ENCODE data around the gene FAM53C. TPM values are rescaled to one million over a fixed set of nuclear protein-coding genes. Genes with fewer than 3 reads are reported as not detected.

Gene FAM53C
- total RNA-seq, 2 experiments from 2014 or later, result 32.7 to 34.3 TPM

DNA sequence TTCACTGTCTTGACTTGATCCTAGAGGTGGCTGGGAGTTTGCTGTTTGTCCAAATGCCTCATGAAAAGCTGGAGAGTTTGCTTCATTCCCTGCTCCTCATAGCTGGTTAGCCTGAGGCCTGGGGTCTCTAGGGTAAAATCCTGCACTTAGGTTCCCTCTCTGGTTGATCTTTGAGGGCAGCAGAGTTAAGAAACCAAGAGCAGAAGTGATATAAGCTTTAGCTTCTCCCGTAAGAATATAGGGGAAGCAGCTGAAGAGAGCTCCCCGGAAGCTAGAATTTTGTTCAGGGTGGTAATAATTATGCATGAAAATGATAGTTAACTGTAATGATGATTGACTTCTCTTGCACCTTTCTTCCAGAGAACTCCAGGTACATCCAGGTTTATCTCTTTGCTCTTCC lies 1.4 kb downstream of the FAM53C start:
- peaks cover 34% of the 10 kb centered on the region for H3K4me1 Mint-ChIP-seq
- H3K27me3 Mint-ChIP-seq, result no peaks in the 10 kb centered on the region
- H3K9me3 Mint-ChIP-seq, result no peaks in the 10 kb centered on the region
- no peak for DNase-seq
- H3K4me3 Mint-ChIP-seq, result peak overlapping the region; percentile 88
- H3K27ac Mint-ChIP-seq, result peak overlapping the region; percentile 86
- H3K36me3 Mint-ChIP-seq, result peaks cover 2% of the 10 kb centered on the region

DNA sequence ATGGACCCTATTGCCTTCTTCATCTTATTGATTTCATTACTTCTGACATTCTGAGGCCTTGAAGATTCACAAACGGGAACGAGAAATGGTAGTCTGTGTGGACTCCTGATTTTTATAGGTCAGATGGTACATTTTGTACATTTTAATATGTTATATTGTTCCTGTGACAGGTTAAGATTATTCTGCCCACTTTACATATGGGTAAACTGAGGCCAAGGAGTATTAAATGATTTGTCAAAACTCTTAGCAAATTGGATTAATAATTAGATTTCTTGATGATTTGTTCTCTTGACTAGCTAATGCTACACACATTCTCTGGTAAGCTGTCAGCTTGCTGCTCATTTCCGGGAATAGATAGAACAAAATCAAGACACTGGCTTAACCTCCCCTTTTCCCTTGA lies 1.9 kb downstream of the FAM53C start:
- DNase-seq, result no peak
- Mint-ChIP-seq H3K27me3 (no peaks in the 10 kb centered on the region), H3K36me3 (peaks cover 2% of the 10 kb centered on the region), H3K4me3 (peak overlapping the region; percentile 88), H3K27ac (no peak overlapping the region), H3K9me3 (no peaks in the 10 kb centered on the region), H3K4me1 (peaks cover 34% of the 10 kb centered on the region)

DNA sequence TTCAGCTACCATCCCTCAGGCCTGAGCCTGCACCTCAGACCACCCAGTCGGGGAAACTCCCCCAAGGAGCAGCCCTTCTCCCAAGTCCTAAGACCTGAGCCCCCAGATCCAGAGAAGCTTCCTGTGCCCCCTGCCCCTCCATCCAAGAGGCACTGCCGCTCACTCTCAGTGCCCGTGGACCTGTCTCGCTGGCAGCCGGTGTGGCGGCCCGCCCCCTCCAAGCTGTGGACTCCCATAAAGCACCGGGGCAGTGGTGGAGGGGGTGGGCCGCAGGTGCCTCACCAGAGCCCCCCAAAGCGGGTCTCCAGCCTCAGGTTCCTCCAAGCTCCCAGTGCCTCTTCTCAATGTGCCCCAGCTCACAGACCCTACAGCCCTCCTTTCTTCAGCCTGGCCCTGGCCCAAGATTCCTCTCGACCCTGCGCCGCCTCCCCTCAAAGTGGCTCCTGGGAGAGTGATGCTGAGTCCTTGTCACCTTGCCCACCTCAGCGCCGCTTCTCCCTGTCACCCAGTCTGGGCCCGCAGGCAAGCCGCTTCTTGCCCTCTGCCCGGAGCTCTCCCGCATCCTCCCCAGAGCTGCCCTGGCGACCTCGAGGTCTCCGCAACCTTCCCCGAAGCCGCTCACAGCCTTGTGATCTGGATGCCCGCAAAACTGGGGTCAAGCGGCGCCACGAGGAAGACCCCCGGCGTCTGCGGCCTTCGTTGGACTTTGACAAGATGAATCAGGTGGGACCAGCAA lies 7.0 kb downstream of the FAM53C start:
- peaks cover 20% of the 10 kb centered on the region for H3K4me1 Mint-ChIP-seq
- H3K36me3 Mint-ChIP-seq, result peaks cover 18% of the 10 kb centered on the region
- no peaks in the 10 kb centered on the region for H3K27me3 Mint-ChIP-seq
- no peak overlapping the region for H3K4me3 Mint-ChIP-seq
- no peak overlapping the region for H3K27ac Mint-ChIP-seq
- no peaks in the 10 kb centered on the region for H3K9me3 Mint-ChIP-seq
- no peak for DNase-seq

GRCh38 chr5:138346889-138347288 lies 8.8 kb downstream of the FAM53C start:
- peaks cover 13% of the 10 kb centered on the region for H3K4me1 Mint-ChIP-seq

DNA sequence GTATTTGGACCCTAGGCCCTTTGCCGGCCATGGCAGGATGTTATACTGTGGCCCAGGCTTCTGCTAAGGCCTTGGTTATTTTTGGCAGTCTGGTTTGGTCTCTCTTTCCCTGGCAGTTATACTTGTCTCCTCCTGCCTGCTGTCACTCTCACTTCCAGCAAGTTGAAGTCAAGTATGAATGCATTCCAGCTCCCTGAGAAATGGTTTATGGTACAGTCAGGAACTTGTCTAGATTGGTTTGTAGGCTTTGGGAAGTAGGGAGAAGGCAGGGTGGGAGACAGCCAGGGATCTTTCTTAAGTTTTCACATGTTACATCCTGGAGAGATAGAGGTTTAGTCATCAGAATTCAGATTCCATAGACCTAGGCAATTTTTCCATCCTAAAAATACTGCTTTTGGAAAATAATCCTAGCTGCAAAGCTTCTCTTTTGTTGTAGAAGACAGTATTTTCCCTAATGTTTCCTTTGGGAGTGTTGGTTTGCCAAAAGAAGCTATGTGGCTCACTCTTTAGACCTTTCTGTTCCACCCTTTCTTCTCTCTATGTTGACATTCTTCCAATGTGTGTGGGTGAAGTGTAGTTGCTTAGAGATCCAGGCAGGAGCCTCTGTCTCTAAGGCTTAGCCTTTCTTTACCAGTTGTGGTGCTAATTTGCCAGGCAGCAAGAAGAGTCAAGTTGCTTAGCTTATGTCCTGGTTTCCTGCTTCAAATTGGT lies 11.9 kb downstream of the FAM53C start:
- H3K36me3 Mint-ChIP-seq, result peaks cover 26% of the 10 kb centered on the region
- H3K9me3 Mint-ChIP-seq, result peaks cover 6% of the 10 kb centered on the region
- H3K27me3 Mint-ChIP-seq, result no peaks in the 10 kb centered on the region
- no peak for DNase-seq
- H3K27ac Mint-ChIP-seq, result peak overlapping the region; percentile 49
- peaks cover 33% of the 10 kb centered on the region for H3K4me1 Mint-ChIP-seq
- H3K4me3 Mint-ChIP-seq, result no peak overlapping the region

More at GRCh38 chr5:138346889-138347288, 8.8 kb downstream of the FAM53C start:
- DNase-seq, result no peak
- H3K27me3 Mint-ChIP-seq, result no peaks in the 10 kb centered on the region
- H3K27ac Mint-ChIP-seq, result no peak overlapping the region
- H3K9me3 Mint-ChIP-seq, result peaks cover 3% of the 10 kb centered on the region
- H3K36me3 Mint-ChIP-seq, result peaks cover 26% of the 10 kb centered on the region
- H3K4me3 Mint-ChIP-seq, result no peak overlapping the region

DNA sequence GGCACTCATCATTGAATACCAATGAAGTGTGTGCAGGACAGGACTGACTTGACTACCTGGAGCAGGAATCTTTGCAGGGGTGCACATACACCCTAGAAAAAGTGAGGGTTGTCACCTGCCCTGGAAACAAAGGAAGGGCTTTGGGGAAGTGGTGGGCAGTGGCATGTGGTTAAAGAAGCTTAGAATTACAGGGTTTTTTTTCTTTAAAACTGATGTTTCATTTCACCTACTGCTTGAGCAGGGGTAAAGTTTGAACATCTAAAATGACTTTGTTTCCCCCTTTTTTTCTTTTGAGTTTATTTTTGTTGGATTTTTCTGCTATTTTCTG lies 12.5 kb downstream of the FAM53C start:
- peaks cover 6% of the 10 kb centered on the region for H3K9me3 Mint-ChIP-seq
- peak overlapping the region; percentile 49 for H3K27ac Mint-ChIP-seq
- H3K4me3 Mint-ChIP-seq, result no peak overlapping the region
- peaks cover 38% of the 10 kb centered on the region for H3K4me1 Mint-ChIP-seq
- DNase-seq, result no peak
- no peaks in the 10 kb centered on the region for H3K27me3 Mint-ChIP-seq
- peaks cover 25% of the 10 kb centered on the region for H3K36me3 Mint-ChIP-seq

GRCh38 chr5:138351056-138351455 lies 13.0 kb downstream of the FAM53C start:
- Mint-ChIP-seq H3K27ac (no peak overlapping the region), H3K36me3 (peaks cover 20% of the 10 kb centered on the region), H3K4me1 (peaks cover 43% of the 10 kb centered on the region), H3K27me3 (no peaks in the 10 kb centered on the region), H3K9me3 (peaks cover 6% of the 10 kb centered on the region), H3K4me3 (no peak overlapping the region)
- no peak for DNase-seq

DNA sequence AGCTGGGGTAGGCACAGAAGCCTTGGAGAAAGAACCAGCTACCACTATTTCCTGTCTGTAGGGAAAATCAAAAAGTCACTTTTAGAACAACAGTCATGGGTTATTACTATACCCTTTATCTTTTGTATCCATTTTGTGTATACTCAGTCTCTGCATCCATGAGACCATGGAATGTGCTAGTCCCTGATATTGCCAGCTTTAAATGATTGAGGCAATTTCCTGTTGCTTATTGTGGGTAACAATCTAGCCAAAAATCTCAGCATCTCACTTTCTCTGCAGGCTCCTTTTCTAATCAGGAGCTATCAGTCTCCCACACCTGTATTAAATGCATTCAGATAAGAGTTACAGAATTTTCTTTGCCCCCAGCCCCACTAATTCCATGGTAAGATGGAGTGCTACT lies 13.5 kb downstream of the FAM53C start:
- peaks cover 6% of the 10 kb centered on the region for H3K9me3 Mint-ChIP-seq
- peak overlapping the region; percentile 21 for H3K27ac Mint-ChIP-seq
- no peaks in the 10 kb centered on the region for H3K27me3 Mint-ChIP-seq
- peaks cover 46% of the 10 kb centered on the region for H3K4me1 Mint-ChIP-seq
- peaks cover 18% of the 10 kb centered on the region for H3K36me3 Mint-ChIP-seq
- H3K4me3 Mint-ChIP-seq, result peak overlapping the region; percentile 62
- no peak for DNase-seq

DNA sequence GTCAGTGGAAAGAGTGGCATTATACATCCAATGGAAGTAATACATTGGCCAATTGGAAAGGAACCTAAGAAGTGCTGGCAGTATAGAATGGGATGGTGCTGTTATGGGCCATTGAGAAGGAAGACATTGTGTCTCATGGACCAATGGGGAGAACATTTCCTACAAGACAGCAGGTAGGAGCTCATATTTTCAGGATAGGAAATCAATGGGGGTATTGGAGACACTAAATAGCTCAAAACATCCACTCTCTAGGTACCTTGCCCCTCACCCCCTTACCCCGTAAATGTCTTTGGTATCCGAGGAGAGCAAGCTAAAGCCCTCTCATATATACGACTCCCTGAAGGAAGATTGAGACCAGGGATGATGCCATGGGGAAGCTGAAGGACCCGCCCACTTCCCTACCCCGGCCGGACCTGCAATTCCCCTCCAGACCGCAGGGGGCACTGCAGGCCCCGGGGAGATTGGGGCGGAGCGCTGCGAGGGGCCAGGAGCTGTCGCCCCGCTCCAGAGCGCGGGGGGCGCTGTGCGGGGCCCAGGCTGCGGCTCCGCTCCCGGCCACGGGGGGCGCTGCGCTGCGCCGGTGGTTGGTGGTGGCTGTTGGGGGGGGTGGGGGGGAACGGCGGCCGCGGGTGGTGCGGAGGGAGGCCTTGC lies 14.1 kb downstream of the FAM53C start, which contains the start of gene KDM3B:
Gene KDM3B (plus strand): TSS at position 615 of the 651 bp plus-strand sequence. CDS start 111 bp downstream, outside the sequence.
- H3K9me3 Mint-ChIP-seq, result peaks cover 6% of the 10 kb centered on the region
- no peaks in the 10 kb centered on the region for H3K27me3 Mint-ChIP-seq
- peaks cover 17% of the 10 kb centered on the region for H3K36me3 Mint-ChIP-seq
- peaks cover 48% of the 10 kb centered on the region for H3K4me1 Mint-ChIP-seq
- H3K4me3 Mint-ChIP-seq, result peak within 1 kb of the TSS; percentile 99
- peak within 1 kb of the TSS; percentile 94 for H3K27ac Mint-ChIP-seq
- DNase-seq, result peak; percentile 97

DNA sequence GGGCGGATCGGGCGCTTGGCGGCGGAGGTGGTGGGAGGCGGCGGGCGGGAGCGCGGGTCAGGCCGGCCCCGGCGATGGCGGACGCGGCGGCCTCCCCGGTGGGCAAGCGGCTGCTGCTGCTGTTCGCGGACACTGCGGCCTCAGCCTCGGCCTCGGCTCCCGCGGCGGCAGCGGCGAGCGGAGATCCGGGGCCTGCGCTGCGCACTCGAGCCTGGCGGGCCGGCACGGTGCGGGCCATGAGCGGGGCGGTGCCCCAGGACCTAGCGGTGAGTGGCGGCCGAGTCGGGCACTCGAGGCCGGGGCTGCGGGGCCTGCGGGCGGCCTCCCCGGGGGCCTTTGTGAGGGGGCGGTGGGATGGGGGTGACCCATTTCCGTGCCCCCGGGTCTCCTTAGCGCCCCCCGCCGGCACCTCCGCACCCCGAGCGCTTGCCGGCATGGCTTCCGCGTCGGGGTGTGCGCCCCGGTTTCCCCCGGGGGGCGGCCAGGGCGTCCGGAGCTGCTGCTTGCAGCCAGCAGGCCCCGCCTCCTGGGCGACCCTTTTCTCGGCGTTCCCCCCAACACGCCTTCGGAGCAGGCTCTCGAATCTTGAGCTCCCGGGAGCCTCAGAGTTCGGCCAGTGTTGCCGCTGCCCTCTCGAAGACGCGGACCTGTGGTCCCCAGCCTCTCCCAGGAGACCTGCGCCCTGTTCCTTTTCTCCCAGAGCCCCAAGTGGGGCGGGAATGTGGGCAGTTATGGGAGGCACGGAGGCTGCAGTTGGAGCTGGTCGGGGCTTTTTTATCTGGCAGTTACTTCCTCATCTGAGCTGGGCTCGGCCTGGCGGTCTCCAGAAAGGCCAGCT lies 14.9 kb downstream of the FAM53C start:
- Mint-ChIP-seq H3K27me3 (no peaks in the 10 kb centered on the region), H3K9me3 (peaks cover 6% of the 10 kb centered on the region), H3K4me1 (peaks cover 45% of the 10 kb centered on the region), H3K4me3 (peak overlapping the region; percentile 99), H3K36me3 (peaks cover 15% of the 10 kb centered on the region), H3K27ac (peak overlapping the region; percentile 94)
- DNase-seq, result peak; percentile 84

- H3K9me3 Mint-ChIP-seq, result peaks cover 6% of the 10 kb centered on the region
- H3K4me3 Mint-ChIP-seq, result peak overlapping the region; percentile 99
- no peak for DNase-seq
- peak overlapping the region; percentile 94 for H3K27ac Mint-ChIP-seq
- H3K36me3 Mint-ChIP-seq, result peaks cover 15% of the 10 kb centered on the region
- H3K4me1 Mint-ChIP-seq, result peaks cover 45% of the 10 kb centered on the region
- no peaks in the 10 kb centered on the region for H3K27me3 Mint-ChIP-seq
Measured at GRCh38 chr5:138353560-138354080, 15.6 kb downstream of the FAM53C start.

DNA sequence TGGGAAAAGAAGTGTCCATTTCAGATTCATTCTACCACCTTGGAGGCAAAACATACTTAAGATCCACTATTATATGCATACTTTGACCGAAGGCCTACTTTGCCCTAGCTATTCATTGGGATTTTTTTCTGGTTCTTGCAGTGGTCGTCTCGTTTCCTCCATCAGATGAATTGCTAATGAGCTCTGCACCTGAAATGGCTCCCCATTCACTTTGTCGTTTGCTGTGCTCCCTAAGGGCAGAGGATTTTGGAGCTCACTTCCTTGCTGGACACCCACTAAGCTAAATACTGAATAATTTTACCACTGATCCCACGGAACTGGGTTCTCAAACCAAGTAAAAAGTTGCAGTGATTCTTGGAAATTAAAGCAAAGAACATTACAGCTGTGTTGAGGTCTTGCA lies 16.3 kb downstream of the FAM53C start:
- no peak for DNase-seq
- H3K36me3 Mint-ChIP-seq, result peaks cover 15% of the 10 kb centered on the region
- H3K4me1 Mint-ChIP-seq, result peaks cover 45% of the 10 kb centered on the region
- peaks cover 6% of the 10 kb centered on the region for H3K9me3 Mint-ChIP-seq
- peak overlapping the region; percentile 99 for H3K4me3 Mint-ChIP-seq
- no peaks in the 10 kb centered on the region for H3K27me3 Mint-ChIP-seq
- H3K27ac Mint-ChIP-seq, result peak overlapping the region; percentile 94

DNA sequence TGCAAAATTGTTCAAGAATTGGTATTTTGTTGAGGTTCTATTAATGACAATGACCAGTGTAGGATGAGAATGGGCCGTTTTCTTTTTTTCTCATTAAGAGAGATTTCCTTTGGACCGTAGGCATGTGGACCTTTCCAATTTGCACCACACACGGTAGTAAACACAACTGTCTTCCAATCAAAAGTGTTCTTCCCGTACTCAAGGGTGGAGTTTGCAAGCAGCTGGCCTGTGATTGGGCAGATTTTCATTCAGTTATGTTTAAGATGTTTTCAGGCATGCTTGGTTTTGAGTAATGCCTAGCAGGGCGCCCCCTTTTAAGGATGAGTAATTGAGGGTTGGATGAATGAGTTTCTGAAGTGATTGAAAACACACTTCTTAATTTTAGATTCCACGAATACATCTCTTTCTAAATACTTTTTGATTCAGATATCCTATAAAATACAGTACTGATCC lies 16.9 kb downstream of the FAM53C start:
- Mint-ChIP-seq H3K27ac (peak overlapping the region; percentile 67), H3K36me3 (peaks cover 17% of the 10 kb centered on the region), H3K4me3 (peak overlapping the region; percentile 99), H3K27me3 (no peaks in the 10 kb centered on the region), H3K4me1 (peaks cover 50% of the 10 kb centered on the region), H3K9me3 (peaks cover 6% of the 10 kb centered on the region)
- peak; percentile 56 for DNase-seq

DNA sequence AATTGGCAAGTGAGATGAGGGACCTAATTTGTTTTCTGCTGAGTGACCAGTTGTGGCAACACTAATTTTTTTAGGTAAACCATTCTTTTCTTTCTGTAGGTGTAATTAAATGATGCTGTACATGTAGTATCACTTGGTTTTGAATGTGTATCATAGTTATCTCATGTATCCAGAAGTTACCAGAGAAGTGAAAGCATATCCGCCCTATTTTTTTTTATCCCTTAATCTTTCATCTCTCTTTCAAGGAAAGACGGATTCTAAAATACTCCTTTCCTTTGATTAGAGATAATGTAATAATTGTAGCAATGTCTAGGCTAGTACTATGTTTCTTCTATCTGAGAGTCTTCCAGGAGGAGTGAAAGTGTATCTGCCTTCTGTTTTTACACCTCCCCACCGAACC lies 21.6 kb downstream of the FAM53C start:
- no peak for DNase-seq
- Mint-ChIP-seq H3K4me1 (peaks cover 45% of the 10 kb centered on the region), H3K27ac (no peak overlapping the region)

More for the DNA sequence above, 21.6 kb downstream of the FAM53C start:
- Mint-ChIP-seq H3K36me3 (peaks cover 9% of the 10 kb centered on the region), H3K27me3 (no peaks in the 10 kb centered on the region), H3K4me3 (no peak overlapping the region), H3K9me3 (no peaks in the 10 kb centered on the region)
